Endothelial cell (in vitro differentiated cells): ENCODE results near the gene RSPH4A. TPM values are rescaled to one million over a fixed set of nuclear protein-coding genes. Genes with fewer than 3 reads are reported as not detected.

Experiments
- DNase-seq: peaks from one replicate; pipeline ENCODE4 v3.0.0; 2021; ENCODE audit warnings: low spot score
- H3K27ac Mint-ChIP-seq: one replicate; pipeline ENCODE4 v1.8.0; 2021; ENCODE audit warnings: mixed read lengths, inconsistent platforms; ENCODE audit not compliant: unreplicated experiment
- H3K27me3 Mint-ChIP-seq: one replicate; pipeline ENCODE4 v1.8.0; 2021; ENCODE audit warnings: mild to moderate bottlenecking, moderate library complexity, mixed read lengths, inconsistent platforms; ENCODE audit not compliant: unreplicated experiment
- H3K36me3 Mint-ChIP-seq: one replicate; pipeline ENCODE4 v1.8.0; 2021; ENCODE audit warnings: mild to moderate bottlenecking, low read depth, mixed read lengths, inconsistent platforms; ENCODE audit not compliant: unreplicated experiment
- H3K4me1 Mint-ChIP-seq: one replicate; pipeline ENCODE4 v1.8.0; 2021; ENCODE audit warnings: mild to moderate bottlenecking, mixed read lengths, inconsistent platforms; ENCODE audit not compliant: unreplicated experiment
- H3K4me3 Mint-ChIP-seq: one replicate; pipeline ENCODE4 v1.8.0; 2021; ENCODE audit warnings: mild to moderate bottlenecking, mixed read lengths, inconsistent platforms; ENCODE audit not compliant: unreplicated experiment
- H3K9me3 Mint-ChIP-seq: one replicate; pipeline ENCODE4 v1.8.0; 2021; ENCODE audit warnings: mixed read lengths, inconsistent platforms; ENCODE audit not compliant: unreplicated experiment
- total RNA-seq: library from RNA; stranded (reverse); fragmentation: NEBNext Ultra II Directional; extraction: Animal tissue kit (Norgen Biotek cat#: 25700); gene quantifications from one replicate; pipeline ENCODE4 v1.2.1, GENCODE V29; 2021; ENCODE audit not compliant: unreplicated experiment
- TF ChIP-seq, protein P1 (sequence below): fragments of 200-600 bp; sonication (generic); IDR thresholded peaks from one replicate; pipeline ENCODE4 v1.5.0; 2021; ENCODE audit warnings: antibody characterized with exemption; ENCODE audit not compliant: unreplicated experiment

The RSPH4A gene
- total RNA-seq, 1 donor from 2014 or later = 1.3 TPM

DNA sequence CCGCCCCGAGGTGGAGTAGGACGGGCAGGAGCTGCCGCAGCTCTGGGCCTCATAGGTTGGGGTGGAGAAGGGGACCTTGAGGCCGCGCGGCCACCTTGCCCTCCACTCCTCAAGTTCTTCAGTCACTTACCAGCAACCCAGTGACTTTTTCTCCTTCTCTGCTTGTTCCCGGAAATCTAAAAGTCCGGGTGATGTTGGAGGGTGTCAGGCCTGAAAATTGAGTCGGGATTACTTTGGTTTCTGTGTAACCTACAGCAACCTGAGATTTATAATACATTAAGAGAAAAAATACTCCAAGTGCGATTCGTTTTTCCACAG lies 44.6 kb upstream of the RSPH4A start:
- Mint-ChIP-seq H3K27me3 (peaks cover 7% of the 10 kb centered on the region), H3K9me3 (no peaks in the 10 kb centered on the region), H3K36me3 (no peaks in the 10 kb centered on the region), H3K27ac (peak overlapping the region; percentile 82), H3K4me3 (peak overlapping the region; percentile 93), H3K4me1 (peaks cover 43% of the 10 kb centered on the region)
- no peak for DNase-seq
- TF ChIP-seq, protein P1, sequence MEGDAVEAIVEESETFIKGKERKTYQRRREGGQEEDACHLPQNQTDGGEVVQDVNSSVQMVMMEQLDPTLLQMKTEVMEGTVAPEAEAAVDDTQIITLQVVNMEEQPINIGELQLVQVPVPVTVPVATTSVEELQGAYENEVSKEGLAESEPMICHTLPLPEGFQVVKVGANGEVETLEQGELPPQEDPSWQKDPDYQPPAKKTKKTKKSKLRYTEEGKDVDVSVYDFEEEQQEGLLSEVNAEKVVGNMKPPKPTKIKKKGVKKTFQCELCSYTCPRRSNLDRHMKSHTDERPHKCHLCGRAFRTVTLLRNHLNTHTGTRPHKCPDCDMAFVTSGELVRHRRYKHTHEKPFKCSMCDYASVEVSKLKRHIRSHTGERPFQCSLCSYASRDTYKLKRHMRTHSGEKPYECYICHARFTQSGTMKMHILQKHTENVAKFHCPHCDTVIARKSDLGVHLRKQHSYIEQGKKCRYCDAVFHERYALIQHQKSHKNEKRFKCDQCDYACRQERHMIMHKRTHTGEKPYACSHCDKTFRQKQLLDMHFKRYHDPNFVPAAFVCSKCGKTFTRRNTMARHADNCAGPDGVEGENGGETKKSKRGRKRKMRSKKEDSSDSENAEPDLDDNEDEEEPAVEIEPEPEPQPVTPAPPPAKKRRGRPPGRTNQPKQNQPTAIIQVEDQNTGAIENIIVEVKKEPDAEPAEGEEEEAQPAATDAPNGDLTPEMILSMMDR = no peak

- H3K36me3 Mint-ChIP-seq = no peaks in the 10 kb centered on the region
- peak overlapping the region; percentile 93 for H3K4me3 Mint-ChIP-seq
- TF ChIP-seq, protein P1 = no peak
- no peak for DNase-seq
- H3K9me3 Mint-ChIP-seq = no peaks in the 10 kb centered on the region
- peak overlapping the region; percentile 82 for H3K27ac Mint-ChIP-seq
- peaks cover 43% of the 10 kb centered on the region for H3K4me1 Mint-ChIP-seq
- H3K27me3 Mint-ChIP-seq = peaks cover 4% of the 10 kb centered on the region
These were observed 44.1 kb upstream of the RSPH4A start for GRCh38 chr6:116572162-116572561.

GRCh38 chr6:116575227-116575626 lies 41.1 kb upstream of the RSPH4A start:
- no peak overlapping the region for H3K27ac Mint-ChIP-seq
- DNase-seq = no peak
- peaks cover 2% of the 10 kb centered on the region for H3K27me3 Mint-ChIP-seq
- peaks cover 23% of the 10 kb centered on the region for H3K4me1 Mint-ChIP-seq
- no peaks in the 10 kb centered on the region for H3K36me3 Mint-ChIP-seq
- TF ChIP-seq, protein P1 = no peak
- no peaks in the 10 kb centered on the region for H3K9me3 Mint-ChIP-seq
- H3K4me3 Mint-ChIP-seq = no peak overlapping the region

- Mint-ChIP-seq H3K27ac (peak overlapping the region; percentile 5), H3K4me1 (peaks cover 11% of the 10 kb centered on the region), H3K9me3 (no peaks in the 10 kb centered on the region), H3K4me3 (no peak overlapping the region), H3K27me3 (peaks cover 2% of the 10 kb centered on the region), H3K36me3 (no peaks in the 10 kb centered on the region)
- no peak for DNase-seq
- TF ChIP-seq, protein P1 = no peak
These were observed 38.8 kb upstream of the RSPH4A start for GRCh38 chr6:116577486-116577885.

DNA sequence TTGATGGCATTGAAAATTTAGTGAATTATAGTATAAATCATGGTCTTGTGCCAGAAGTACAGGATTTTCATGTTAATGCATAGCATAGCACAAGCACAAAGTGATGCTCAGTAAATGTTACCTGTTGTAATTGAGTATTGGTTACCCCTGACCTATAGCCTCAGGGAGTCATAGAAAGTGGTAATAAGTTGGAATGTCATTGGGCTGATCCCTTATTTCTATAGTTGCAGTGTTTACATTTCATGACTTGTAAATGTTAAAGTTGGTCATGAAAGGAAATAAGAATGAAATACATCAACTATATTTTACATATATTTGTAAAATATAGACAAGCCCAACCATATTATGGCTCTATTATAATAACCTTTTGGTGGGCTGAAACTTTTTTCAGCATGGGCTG lies 37.9 kb upstream of the RSPH4A start:
- peaks cover 2% of the 10 kb centered on the region for H3K27me3 Mint-ChIP-seq
- H3K4me3 Mint-ChIP-seq = no peak overlapping the region
- no peaks in the 10 kb centered on the region for H3K9me3 Mint-ChIP-seq
- no peak overlapping the region for H3K27ac Mint-ChIP-seq
- no peaks in the 10 kb centered on the region for H3K36me3 Mint-ChIP-seq
- no peak for DNase-seq
- H3K4me1 Mint-ChIP-seq = peaks cover 6% of the 10 kb centered on the region
- TF ChIP-seq, protein P1 = no peak
